GM23338 (cell line): Measurements from ENCODE around the gene PEAK3. TPM values are rescaled to one million over a fixed set of nuclear protein-coding genes. Genes with fewer than 3 reads are reported as not detected.

Source experiments
- ATAC-seq: fragments of 200-7000 bp; cut with Tn5 transposase; 3 replicates; pipeline ENCODE4 v1.9.1; 2020
- DNase-seq: peaks from one replicate; pipeline ENCODE4 v3.0.0-alpha.2; 2015; ENCODE audit warnings: low spot score
- H2AFZ ChIP-seq: fragments of 200-600 bp; sonication (generic); 2 replicates; pipeline ENCODE4 v1.8.0; 2016; ENCODE audit warnings: antibody characterized with exemption, mild to moderate bottlenecking, moderate library complexity
- H3F3A ChIP-seq: fragments of 200-600 bp; sonication (generic); replicated peaks from 2 replicates; pipeline ENCODE4 v1.8.0; 2017; ENCODE audit warnings: antibody characterized with exemption, mixed run types, low read depth
- H3K27ac ChIP-seq: fragments of 200-600 bp; sonication (generic); 2 replicates; pipeline ENCODE4 v1.6.1; 2016; ENCODE audit warnings: low read depth
- H3K27me3 ChIP-seq: fragments of 200-600 bp; sonication (generic); 2 replicates; pipeline ENCODE4 v1.8.0; 2016; ENCODE audit warnings: mild to moderate bottlenecking, mixed run types, moderate library complexity; ENCODE audit not compliant: insufficient read depth
- H3K36me3 ChIP-seq: fragments of 200-600 bp; sonication (generic); 2 replicates; pipeline ENCODE4 v1.8.0; 2016; ENCODE audit warnings: mild to moderate bottlenecking; ENCODE audit not compliant: insufficient read depth
- H3K4me1 ChIP-seq: fragments of 200-600 bp; sonication (generic); 2 replicates; pipeline ENCODE4 v1.8.0; 2016; ENCODE audit warnings: mild to moderate bottlenecking, moderate library complexity; ENCODE audit not compliant: insufficient read depth
- H3K4me2 ChIP-seq: fragments of 200-600 bp; sonication (generic); 2 replicates; pipeline ENCODE4 v1.7.1; 2017; ENCODE audit warnings: mixed run types
- H3K4me3 ChIP-seq: fragments of 200-600 bp; sonication (generic); 2 replicates; pipeline ENCODE4 v1.6.1; 2016; ENCODE audit warnings: mixed run types
- H3K79me2 ChIP-seq: fragments of 200-600 bp; sonication (generic); replicated peaks from 2 replicates; pipeline ENCODE4 v1.8.0; 2017; ENCODE audit warnings: mild to moderate bottlenecking; ENCODE audit not compliant: insufficient read depth
- H3K9me2 ChIP-seq: fragments of 200-600 bp; sonication (generic); 2 replicates; pipeline ENCODE4 v1.8.0; 2017; ENCODE audit not compliant: insufficient read depth
- H4K20me1 ChIP-seq: fragments of 200-600 bp; sonication (generic); replicated peaks from 2 replicates; pipeline ENCODE4 v1.8.0; 2017; ENCODE audit warnings: mild to moderate bottlenecking; ENCODE audit not compliant: insufficient read depth
- H3K27ac Mint-ChIP-seq: 2 replicates; pipeline ENCODE4 v1.8.0; 2020; ENCODE audit warnings: inconsistent platforms, mild to moderate bottlenecking, moderate library complexity, mixed read lengths
- H3K27me3 Mint-ChIP-seq: 3 replicates; pipeline ENCODE4 v1.8.0; 2022; ENCODE audit warnings: low read depth, mild to moderate bottlenecking, moderate library complexity, mixed read lengths, inconsistent platforms; ENCODE audit not compliant: insufficient read depth, poor library complexity
- H3K36me3 Mint-ChIP-seq: 3 replicates; pipeline ENCODE4 v1.8.0; 2021; ENCODE audit warnings: low read depth, mild to moderate bottlenecking, inconsistent platforms, moderate library complexity, mixed read lengths
- H3K4me1 Mint-ChIP-seq: 3 replicates; pipeline ENCODE4 v1.8.0; 2020; ENCODE audit warnings: mild to moderate bottlenecking, inconsistent platforms, mixed read lengths
- H3K4me3 Mint-ChIP-seq: 3 replicates; pipeline ENCODE4 v1.8.0; 2021; ENCODE audit warnings: moderate library complexity, mild to moderate bottlenecking, inconsistent platforms, mixed read lengths
- H3K9me3 Mint-ChIP-seq: 3 replicates; pipeline ENCODE4 v1.8.0; 2020; ENCODE audit warnings: moderate library complexity, mild to moderate bottlenecking, inconsistent platforms, mixed read lengths
- CREB1 ChIP-seq: fragments of 250-450 bp; sonication (Bioruptor Pico); IDR thresholded peaks from 2 replicates; pipeline ENCODE4 v1.5.0; 2020; ENCODE audit warnings: low read depth, mild to moderate bottlenecking, moderate library complexity
- EZH2 ChIP-seq: fragments of 200-600 bp; sonication (generic); IDR thresholded peaks from one replicate; pipeline ENCODE4 v1.8.0; 2017; ENCODE audit warnings: antibody characterized with exemption, mild to moderate bottlenecking, low read depth; ENCODE audit not compliant: unreplicated experiment
- EZH2phosphoT487 ChIP-seq: fragments of 200-600 bp; sonication (generic); IDR thresholded peaks from one replicate; pipeline ENCODE4 v1.8.1; 2018; ENCODE audit warnings: antibody characterized with exemption; ENCODE audit not compliant: unreplicated experiment
- JUNB ChIP-seq: IDR thresholded peaks from one replicate; pipeline ENCODE4 v1.6.1; 2016; ENCODE audit warnings: antibody characterized with exemption; ENCODE audit not compliant: unreplicated experiment
- NANOG ChIP-seq: IDR thresholded peaks from 2 replicates; pipeline ENCODE4 v1.6.1; 2016; ENCODE audit warnings: antibody characterized with exemption, borderline replicate concordance
- POLR2AphosphoS5 ChIP-seq: IDR thresholded peaks from 2 replicates; pipeline ENCODE4 v1.6.1; 2016; ENCODE audit warnings: antibody characterized with exemption, low read depth
- STAT1 ChIP-seq: IDR thresholded peaks from one replicate; pipeline ENCODE4 v1.6.1; 2016; ENCODE audit warnings: antibody characterized with exemption; ENCODE audit not compliant: unreplicated experiment
- ZNF114 ChIP-seq: fragments of 250-450 bp; sonication (Bioruptor Pico); IDR thresholded peaks from 2 replicates; pipeline ENCODE4 v1.5.0; 2020; ENCODE audit warnings: mild to moderate bottlenecking, moderate library complexity
- ZNF331 ChIP-seq: fragments of 250-450 bp; sonication (Bioruptor Pico); IDR thresholded peaks from 2 replicates; pipeline ENCODE4 v1.5.0; 2020; ENCODE audit warnings: low read depth, mild to moderate bottlenecking, moderate library complexity
- polyA plus RNA-seq: library from polyadenylated mRNA; unstranded; fragments of >200 nt; fragmentation: Nextera tagmentation; extraction: Ambion mirVana; gene quantifications from 2 replicates; pipeline ENCODE4 v1.2.1, GENCODE V29; 2016
- total RNA-seq: library from RNA; depleted of rRNA; stranded (reverse); fragments of >200 nt; shearing (Covaris generic); gene quantifications from 2 replicates; pipeline ENCODE4 v1.2.3, GENCODE V29; 2014
- TF ChIP-seq, protein P1 (sequence below): fragments of 250-450 bp; sonication (Bioruptor Pico); IDR thresholded peaks from 2 replicates; pipeline ENCODE4 v1.5.0; 2020; ENCODE audit warnings: mild to moderate bottlenecking, moderate library complexity
- TF ChIP-seq, protein P2 (sequence below): IDR thresholded peaks from 2 replicates; pipeline ENCODE4 v1.6.1; 2016; ENCODE audit warnings: antibody characterized with exemption
- TF ChIP-seq, protein P3 (sequence below): IDR thresholded peaks from one replicate; pipeline ENCODE4 v1.6.1; 2018; ENCODE audit warnings: antibody characterized with exemption; ENCODE audit not compliant: unreplicated experiment
- TF ChIP-seq, protein P4 (sequence below), 2 experiments: fragments of 200-600 bp in 1 of 2; sonication (generic) in 1 of 2; conservative IDR thresholded peaks; 2 replicates each; pipeline versions ENCODE4 v1.5.1 to v1.6.1; 2016 to 2017; ENCODE audit warnings: antibody characterized with exemption in 2 of 2, low read depth in 2 of 2, mild to moderate bottlenecking in 2 of 2, moderate library complexity in 1 of 2

Gene PEAK3
- total and polyA plus RNA-seq, 2 experiments from 2014 or later = not detected

DNA sequence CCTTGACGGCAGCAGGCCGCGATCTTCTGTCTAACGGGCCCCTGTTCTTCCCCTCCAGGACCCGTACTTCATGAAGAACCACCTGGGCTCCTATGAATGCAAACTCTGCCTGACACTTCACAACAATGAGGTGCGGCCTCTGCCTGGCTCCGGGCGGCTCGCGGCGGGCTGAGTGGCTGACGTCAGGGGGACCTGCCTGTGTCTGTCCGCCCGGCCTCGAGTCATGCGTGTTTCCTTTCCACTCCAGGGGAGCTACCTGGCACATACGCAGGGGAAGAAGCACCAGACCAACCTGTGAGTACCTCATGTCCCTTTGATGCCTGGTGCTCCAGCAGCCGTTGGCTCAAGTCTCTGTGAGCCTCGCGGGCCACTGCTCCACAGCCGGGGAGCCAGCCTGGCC lies 37.5 kb downstream of the PEAK3 start:
- Histone ChIP-seq H2AFZ (no peak overlapping the region), H3K4me3 (no peak overlapping the region), H3K27me3 (no peaks in the 10 kb centered on the region), H3K79me2 (peaks cover 43% of the 10 kb centered on the region), H4K20me1 (peaks cover 31% of the 10 kb centered on the region), H3K4me2 (no peak overlapping the region), H3F3A (0 out of 2 replicates have a peak, but pooled peaks cover 8% of the 10 kb centered on the region), H3K9me2 (no peaks in the 10 kb centered on the region), H3K27ac (no peak overlapping the region), H3K4me1 (peaks cover 13% of the 10 kb centered on the region), H3K36me3 (peaks cover 13% of the 10 kb centered on the region)
- H3K9me3 Mint-ChIP-seq = no peaks in the 10 kb centered on the region
- peaks cover 54% of the 10 kb centered on the region for H3K36me3 Mint-ChIP-seq
- DNase-seq (no peak), ATAC-seq (no peak)
- no peak overlapping the region for H3K4me3 Mint-ChIP-seq
- TF ChIP-seq EZH2 (no peak), POLR2AphosphoS5 (no peak), NANOG (no peak), ZNF114 (no peak), ZNF331 (CRISPR knock-in tag) (no peak), EZH2phosphoT487 (no peak), CREB1 (CRISPR knock-in tag) (no peak), JUNB (no peak), STAT1 (no peak)
- TF ChIP-seq, protein P1, sequence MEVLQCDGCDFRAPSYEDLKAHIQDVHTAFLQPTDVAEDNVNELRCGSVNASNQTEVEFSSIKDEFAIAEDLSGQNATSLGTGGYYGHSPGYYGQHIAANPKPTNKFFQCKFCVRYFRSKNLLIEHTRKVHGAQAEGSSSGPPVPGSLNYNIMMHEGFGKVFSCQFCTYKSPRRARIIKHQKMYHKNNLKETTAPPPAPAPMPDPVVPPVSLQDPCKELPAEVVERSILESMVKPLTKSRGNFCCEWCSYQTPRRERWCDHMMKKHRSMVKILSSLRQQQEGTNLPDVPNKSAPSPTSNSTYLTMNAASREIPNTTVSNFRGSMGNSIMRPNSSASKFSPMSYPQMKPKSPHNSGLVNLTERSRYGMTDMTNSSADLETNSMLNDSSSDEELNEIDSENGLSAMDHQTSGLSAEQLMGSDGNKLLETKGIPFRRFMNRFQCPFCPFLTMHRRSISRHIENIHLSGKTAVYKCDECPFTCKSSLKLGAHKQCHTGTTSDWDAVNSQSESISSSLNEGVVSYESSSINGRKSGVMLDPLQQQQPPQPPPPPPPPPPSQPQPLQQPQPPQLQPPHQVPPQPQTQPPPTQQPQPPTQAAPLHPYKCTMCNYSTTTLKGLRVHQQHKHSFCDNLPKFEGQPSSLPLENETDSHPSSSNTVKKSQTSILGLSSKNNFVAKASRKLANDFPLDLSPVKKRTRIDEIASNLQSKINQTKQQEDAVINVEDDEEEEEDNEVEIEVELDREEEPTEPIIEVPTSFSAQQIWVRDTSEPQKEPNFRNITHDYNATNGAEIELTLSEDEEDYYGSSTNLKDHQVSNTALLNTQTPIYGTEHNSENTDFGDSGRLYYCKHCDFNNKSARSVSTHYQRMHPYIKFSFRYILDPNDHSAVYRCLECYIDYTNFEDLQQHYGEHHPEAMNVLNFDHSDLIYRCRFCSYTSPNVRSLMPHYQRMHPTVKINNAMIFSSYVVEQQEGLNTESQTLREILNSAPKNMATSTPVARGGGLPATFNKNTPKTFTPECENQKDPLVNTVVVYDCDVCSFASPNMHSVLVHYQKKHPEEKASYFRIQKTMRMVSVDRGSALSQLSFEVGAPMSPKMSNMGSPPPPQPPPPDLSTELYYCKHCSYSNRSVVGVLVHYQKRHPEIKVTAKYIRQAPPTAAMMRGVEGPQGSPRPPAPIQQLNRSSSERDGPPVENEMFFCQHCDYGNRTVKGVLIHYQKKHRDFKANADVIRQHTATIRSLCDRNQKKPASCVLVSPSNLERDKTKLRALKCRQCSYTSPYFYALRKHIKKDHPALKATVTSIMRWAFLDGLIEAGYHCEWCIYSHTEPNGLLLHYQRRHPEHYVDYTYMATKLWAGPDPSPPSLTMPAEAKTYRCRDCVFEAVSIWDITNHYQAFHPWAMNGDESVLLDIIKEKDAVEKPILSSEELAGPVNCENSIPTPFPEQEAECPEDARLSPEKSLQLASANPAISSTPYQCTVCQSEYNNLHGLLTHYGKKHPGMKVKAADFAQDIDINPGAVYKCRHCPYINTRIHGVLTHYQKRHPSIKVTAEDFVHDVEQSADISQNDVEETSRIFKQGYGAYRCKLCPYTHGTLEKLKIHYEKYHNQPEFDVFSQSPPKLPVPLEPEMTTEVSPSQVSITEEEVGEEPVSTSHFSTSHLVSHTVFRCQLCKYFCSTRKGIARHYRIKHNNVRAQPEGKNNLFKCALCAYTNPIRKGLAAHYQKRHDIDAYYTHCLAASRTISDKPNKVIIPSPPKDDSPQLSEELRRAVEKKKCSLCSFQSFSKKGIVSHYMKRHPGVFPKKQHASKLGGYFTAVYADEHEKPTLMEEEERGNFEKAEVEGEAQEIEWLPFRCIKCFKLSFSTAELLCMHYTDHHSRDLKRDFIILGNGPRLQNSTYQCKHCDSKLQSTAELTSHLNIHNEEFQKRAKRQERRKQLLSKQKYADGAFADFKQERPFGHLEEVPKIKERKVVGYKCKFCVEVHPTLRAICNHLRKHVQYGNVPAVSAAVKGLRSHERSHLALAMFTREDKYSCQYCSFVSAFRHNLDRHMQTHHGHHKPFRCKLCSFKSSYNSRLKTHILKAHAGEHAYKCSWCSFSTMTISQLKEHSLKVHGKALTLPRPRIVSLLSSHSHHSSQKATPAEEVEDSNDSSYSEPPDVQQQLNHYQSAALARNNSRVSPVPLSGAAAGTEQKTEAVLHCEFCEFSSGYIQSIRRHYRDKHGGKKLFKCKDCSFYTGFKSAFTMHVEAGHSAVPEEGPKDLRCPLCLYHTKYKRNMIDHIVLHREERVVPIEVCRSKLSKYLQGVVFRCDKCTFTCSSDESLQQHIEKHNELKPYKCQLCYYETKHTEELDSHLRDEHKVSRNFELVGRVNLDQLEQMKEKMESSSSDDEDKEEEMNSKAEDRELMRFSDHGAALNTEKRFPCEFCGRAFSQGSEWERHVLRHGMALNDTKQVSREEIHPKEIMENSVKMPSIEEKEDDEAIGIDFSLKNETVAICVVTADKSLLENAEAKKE (CRISPR knock-in tag) = no peak
- TF ChIP-seq, protein P2, sequence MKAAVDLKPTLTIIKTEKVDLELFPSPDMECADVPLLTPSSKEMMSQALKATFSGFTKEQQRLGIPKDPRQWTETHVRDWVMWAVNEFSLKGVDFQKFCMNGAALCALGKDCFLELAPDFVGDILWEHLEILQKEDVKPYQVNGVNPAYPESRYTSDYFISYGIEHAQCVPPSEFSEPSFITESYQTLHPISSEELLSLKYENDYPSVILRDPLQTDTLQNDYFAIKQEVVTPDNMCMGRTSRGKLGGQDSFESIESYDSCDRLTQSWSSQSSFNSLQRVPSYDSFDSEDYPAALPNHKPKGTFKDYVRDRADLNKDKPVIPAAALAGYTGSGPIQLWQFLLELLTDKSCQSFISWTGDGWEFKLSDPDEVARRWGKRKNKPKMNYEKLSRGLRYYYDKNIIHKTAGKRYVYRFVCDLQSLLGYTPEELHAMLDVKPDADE = no peak
- TF ChIP-seq, protein P3, sequence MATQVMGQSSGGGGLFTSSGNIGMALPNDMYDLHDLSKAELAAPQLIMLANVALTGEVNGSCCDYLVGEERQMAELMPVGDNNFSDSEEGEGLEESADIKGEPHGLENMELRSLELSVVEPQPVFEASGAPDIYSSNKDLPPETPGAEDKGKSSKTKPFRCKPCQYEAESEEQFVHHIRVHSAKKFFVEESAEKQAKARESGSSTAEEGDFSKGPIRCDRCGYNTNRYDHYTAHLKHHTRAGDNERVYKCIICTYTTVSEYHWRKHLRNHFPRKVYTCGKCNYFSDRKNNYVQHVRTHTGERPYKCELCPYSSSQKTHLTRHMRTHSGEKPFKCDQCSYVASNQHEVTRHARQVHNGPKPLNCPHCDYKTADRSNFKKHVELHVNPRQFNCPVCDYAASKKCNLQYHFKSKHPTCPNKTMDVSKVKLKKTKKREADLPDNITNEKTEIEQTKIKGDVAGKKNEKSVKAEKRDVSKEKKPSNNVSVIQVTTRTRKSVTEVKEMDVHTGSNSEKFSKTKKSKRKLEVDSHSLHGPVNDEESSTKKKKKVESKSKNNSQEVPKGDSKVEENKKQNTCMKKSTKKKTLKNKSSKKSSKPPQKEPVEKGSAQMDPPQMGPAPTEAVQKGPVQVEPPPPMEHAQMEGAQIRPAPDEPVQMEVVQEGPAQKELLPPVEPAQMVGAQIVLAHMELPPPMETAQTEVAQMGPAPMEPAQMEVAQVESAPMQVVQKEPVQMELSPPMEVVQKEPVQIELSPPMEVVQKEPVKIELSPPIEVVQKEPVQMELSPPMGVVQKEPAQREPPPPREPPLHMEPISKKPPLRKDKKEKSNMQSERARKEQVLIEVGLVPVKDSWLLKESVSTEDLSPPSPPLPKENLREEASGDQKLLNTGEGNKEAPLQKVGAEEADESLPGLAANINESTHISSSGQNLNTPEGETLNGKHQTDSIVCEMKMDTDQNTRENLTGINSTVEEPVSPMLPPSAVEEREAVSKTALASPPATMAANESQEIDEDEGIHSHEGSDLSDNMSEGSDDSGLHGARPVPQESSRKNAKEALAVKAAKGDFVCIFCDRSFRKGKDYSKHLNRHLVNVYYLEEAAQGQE = no peak
- TF ChIP-seq, protein P4, sequence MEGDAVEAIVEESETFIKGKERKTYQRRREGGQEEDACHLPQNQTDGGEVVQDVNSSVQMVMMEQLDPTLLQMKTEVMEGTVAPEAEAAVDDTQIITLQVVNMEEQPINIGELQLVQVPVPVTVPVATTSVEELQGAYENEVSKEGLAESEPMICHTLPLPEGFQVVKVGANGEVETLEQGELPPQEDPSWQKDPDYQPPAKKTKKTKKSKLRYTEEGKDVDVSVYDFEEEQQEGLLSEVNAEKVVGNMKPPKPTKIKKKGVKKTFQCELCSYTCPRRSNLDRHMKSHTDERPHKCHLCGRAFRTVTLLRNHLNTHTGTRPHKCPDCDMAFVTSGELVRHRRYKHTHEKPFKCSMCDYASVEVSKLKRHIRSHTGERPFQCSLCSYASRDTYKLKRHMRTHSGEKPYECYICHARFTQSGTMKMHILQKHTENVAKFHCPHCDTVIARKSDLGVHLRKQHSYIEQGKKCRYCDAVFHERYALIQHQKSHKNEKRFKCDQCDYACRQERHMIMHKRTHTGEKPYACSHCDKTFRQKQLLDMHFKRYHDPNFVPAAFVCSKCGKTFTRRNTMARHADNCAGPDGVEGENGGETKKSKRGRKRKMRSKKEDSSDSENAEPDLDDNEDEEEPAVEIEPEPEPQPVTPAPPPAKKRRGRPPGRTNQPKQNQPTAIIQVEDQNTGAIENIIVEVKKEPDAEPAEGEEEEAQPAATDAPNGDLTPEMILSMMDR (conservative IDR thresholded peaks at IDR 0.05; ENCODE audit: low read depth in 2 of 2) = no peak
- peaks cover 21% of the 10 kb centered on the region for H3K4me1 Mint-ChIP-seq
- H3K27ac Mint-ChIP-seq = no peak overlapping the region
- H3K27me3 Mint-ChIP-seq = peaks cover 2% of the 10 kb centered on the region
